ENCODE measurements around the gene SH3RF3. TPM values are rescaled to one million over a fixed set of nuclear protein-coding genes. Genes with fewer than 3 reads are reported as not detected.

The SH3RF3 gene
- total RNA-seq, 2 donors from 2014 or later = 1.4 to 17.0 TPM

- H3K36me3 ChIP-seq = no peaks in the 10 kb centered on the region
- peaks cover 3% of the 10 kb centered on the region for H3K4me1 ChIP-seq (replicated peaks)
- 48% methylated on average over 13 of the region's 13 CpGs for WGBS
- intact Hi-C loops (cut with DNase I) = no loop called here
- TF ChIP-seq POLR2AphosphoS5 (IDR thresholded peaks at IDR 0.05) = no peak
- H3K4me3 ChIP-seq = no peak overlapping the region
- no peaks in the 10 kb centered on the region for H3K9me3 ChIP-seq
- no peak for DNase-seq (ENCODE audit: low spot score)
- H3K27me3 ChIP-seq (replicated peaks; ENCODE audit: insufficient read depth) = no peaks in the 10 kb centered on the region
- H3K27ac ChIP-seq = no peak overlapping the region
These were observed 219.9 kb downstream of the SH3RF3 start for GRCh38 chr2:109348671-109349502.

- 82% methylated on average over 18 of the region's 18 CpGs for WGBS
- no peaks in the 10 kb centered on the region for H3K36me3 ChIP-seq
- no peak overlapping the region for H3K4me3 ChIP-seq
- intact Hi-C loops (cut with DNase I) = no loop called here
- no peak overlapping the region for H3K27ac ChIP-seq
- no peaks in the 10 kb centered on the region for H3K27me3 ChIP-seq (replicated peaks; ENCODE audit: insufficient read depth)
- no peaks in the 10 kb centered on the region for H3K9me3 ChIP-seq
- DNase-seq (ENCODE audit: low spot score) = no peak
- no peak for TF ChIP-seq CTCF (IDR thresholded peaks at IDR 0.05)
- TF ChIP-seq POLR2A (IDR thresholded peaks at IDR 0.05) = no peak
- H3K4me1 ChIP-seq (replicated peaks) = peaks cover 3% of the 10 kb centered on the region
These were observed 220.8 kb downstream of the SH3RF3 start for GRCh38 chr2:109349503-109350465.

- no peaks in the 10 kb centered on the region for H3K36me3 ChIP-seq
- peaks cover 3% of the 10 kb centered on the region for H3K4me1 ChIP-seq (replicated peaks)
- intact Hi-C loops (cut with DNase I) = no loop called here
- DNase-seq (ENCODE audit: low spot score) = no peak
- no peak for TF ChIP-seq POLR2AphosphoS5 (IDR thresholded peaks at IDR 0.05)
- no peak for TF ChIP-seq CTCF (IDR thresholded peaks at IDR 0.05)
- TF ChIP-seq POLR2A (IDR thresholded peaks at IDR 0.05) = no peak
- no peaks in the 10 kb centered on the region for H3K9me3 ChIP-seq
- no peaks in the 10 kb centered on the region for H3K27me3 ChIP-seq (replicated peaks; ENCODE audit: insufficient read depth)
- no peak overlapping the region for H3K4me3 ChIP-seq
- H3K27ac ChIP-seq = peak overlapping the region in 1 of 2 donors; percentile 18
- WGBS = 58% methylated on average over 8 of the region's 8 CpGs
These were observed 221.5 kb downstream of the SH3RF3 start for GRCh38 chr2:109350526-109350925.

- 29% methylated on average over 9 of the region's 9 CpGs for WGBS
- Histone ChIP-seq H3K27ac (peak overlapping the region in 1 of 2 donors; percentile 18), H3K36me3 (no peaks in the 10 kb centered on the region), H3K4me1 (replicated peaks) (peaks cover 3% of the 10 kb centered on the region), H3K27me3 (replicated peaks; ENCODE audit: insufficient read depth) (no peaks in the 10 kb centered on the region), H3K9me3 (no peaks in the 10 kb centered on the region), H3K4me3 (no peak overlapping the region)
- intact Hi-C loops (cut with DNase I) = no loop called here
- TF ChIP-seq POLR2AphosphoS5 (IDR thresholded peaks at IDR 0.05) (peak; percentile 36), POLR2A (IDR thresholded peaks at IDR 0.05) (no peak), CTCF (IDR thresholded peaks at IDR 0.05) (no peak)
- peak; percentile 56 for DNase-seq (ENCODE audit: low spot score)
These were observed 222.3 kb downstream of the SH3RF3 start for GRCh38 chr2:109351164-109351756.
